SK-N-SH (cell line): ENCODE measurements around the gene PLAU. TPM values are rescaled to one million over a fixed set of nuclear protein-coding genes. Genes with fewer than 3 reads are reported as not detected.

Experiments
- CTCF ChIA-PET: fragments of 300-600, 350-600 bp; formaldehyde crosslinking; extraction: SDS; loops from one replicate; lab custom pipeline; 2021; lab: Yijun Ruan, JAX
- POLR2A ChIA-PET: fragments of 350-600 bp; sonication (Branson Sonifier 250); formaldehyde crosslinking; extraction: SDS; loops from one replicate; lab custom pipeline; 2020; ENCODE audit warnings: antibody characterized with exemption, inconsistent platforms; lab: Yijun Ruan, JAX
- DNase-seq: peaks from one replicate; pipeline ENCODE4 v3.0.0; 2012
- H2AFZ ChIP-seq: fragments of 200-600 bp; sonication (generic); 2 replicates; pipeline ENCODE4 v1.8.1; 2016; ENCODE audit warnings: antibody characterized with exemption, mild to moderate bottlenecking, low read depth
- H3F3A ChIP-seq: fragments of 200-600 bp; sonication (generic); replicated peaks from 2 replicates; pipeline ENCODE3; 2016; ENCODE audit warnings: antibody characterized with exemption, mild to moderate bottlenecking; ENCODE audit not compliant: insufficient read depth
- H3K27ac ChIP-seq, 2 experiments: fragments of 200-500 bp in 1 of 2; fragments of 200-600 bp in 1 of 2; sonication (Bioruptor generic) in 1 of 2; sonication (generic), shearing (Covaris generic) in 1 of 2; 2 replicates each; pipeline versions ENCODE4 v1.5.1 to v1.6.1; 2014 to 2016; ENCODE audit warnings: low read depth in 2 of 2, inconsistent platforms in 1 of 2, low read length in 1 of 2, mild to moderate bottlenecking in 1 of 2, mixed read lengths in 1 of 2
- H3K27me3 ChIP-seq: fragments of 200-600 bp; sonication (generic), shearing (Covaris generic); 2 replicates; pipeline ENCODE4 v1.6.1; 2016; ENCODE audit warnings: mixed run types; ENCODE audit not compliant: insufficient read depth
- H3K36me3 ChIP-seq, 2 experiments: fragments of 200-500 bp in 1 of 2; fragments of 200-600 bp in 1 of 2; sonication (Bioruptor generic) in 1 of 2; sonication (generic) in 1 of 2; replicated peaks in 1 of 2; 2 replicates each; pipeline versions ENCODE3 to v1.5.1; 2014 to 2016; ENCODE audit warnings: low read length in 1 of 2, mild to moderate bottlenecking in 1 of 2; ENCODE audit not compliant: insufficient read depth in 2 of 2, control insufficient read depth in 1 of 2
- H3K4me1 ChIP-seq, 2 experiments: fragments of 200-500 bp in 1 of 2; fragments of 200-600 bp in 1 of 2; sonication (Bioruptor generic) in 1 of 2; sonication (generic), shearing (Covaris generic) in 1 of 2; 2 replicates each; pipeline versions ENCODE4 v1.5.1 to v1.6.1; 2014 to 2016; ENCODE audit warnings: low read depth in 1 of 2, low read length in 1 of 2, mixed run types in 1 of 2; ENCODE audit not compliant: insufficient read depth in 2 of 2, control insufficient read depth in 1 of 2
- H3K4me2 ChIP-seq: fragments of 200-600 bp; sonication (generic), shearing (Covaris generic); 2 replicates; pipeline ENCODE4 v1.6.1; 2017; ENCODE audit warnings: mixed run types
- H3K4me3 ChIP-seq, 2 experiments: fragments of 200-500 bp in 1 of 2; fragments of 200-600 bp in 1 of 2; sonication (Bioruptor generic) in 1 of 2; sonication (generic), shearing (Covaris generic) in 1 of 2; 2 replicates each; pipeline versions ENCODE4 v1.5.1 to v1.8.1; 2014 to 2016; ENCODE audit warnings: low read depth in 2 of 2, inconsistent platforms in 1 of 2, low read length in 1 of 2, mild to moderate bottlenecking in 1 of 2, mixed read lengths in 1 of 2, moderate library complexity in 1 of 2
- H3K79me2 ChIP-seq: fragments of 200-600 bp; sonication (generic); 2 replicates; pipeline ENCODE4 v1.8.1; 2017; ENCODE audit warnings: mild to moderate bottlenecking; ENCODE audit not compliant: insufficient read depth
- H3K9ac ChIP-seq: fragments of 200-600 bp; sonication (generic); 2 replicates; pipeline ENCODE4 v1.6.1; 2017; ENCODE audit warnings: mixed run types
- H3K9me2 ChIP-seq: fragments of 200-600 bp; sonication (generic); 2 replicates; pipeline ENCODE4 v1.6.1; 2017; ENCODE audit warnings: mixed run types
- H3K9me3 ChIP-seq: fragments of 200-600 bp; sonication (generic); 2 replicates; pipeline ENCODE4 v1.6.1; 2017; ENCODE audit warnings: mixed run types, mild to moderate bottlenecking, moderate library complexity
- H4K20me1 ChIP-seq: fragments of 200-600 bp; sonication (generic); 2 replicates; pipeline ENCODE4 v1.6.1; 2017; ENCODE audit warnings: mild to moderate bottlenecking, mixed run types; ENCODE audit not compliant: insufficient read depth
- CHD2 ChIP-seq: fragments of 150-350 bp; IDR thresholded peaks from 2 replicates; pipeline ENCODE4 v1.6.1; 2018; ENCODE audit warnings: low read length; ENCODE audit not compliant: partially characterized antibody
- CTCF ChIP-seq: fragments of 200-600 bp; sonication (generic); IDR thresholded peaks from 2 replicates; pipeline ENCODE4 v1.6.1; 2017; ENCODE audit warnings: antibody characterized with exemption, mild to moderate bottlenecking, moderate library complexity
- EP300 ChIP-seq, 2 experiments: IDR thresholded peaks; 2 replicates each; pipeline versions ENCODE4 v1.4.0 to v1.6.1; 2012; ENCODE audit warnings: borderline replicate concordance in 1 of 2, low read depth in 1 of 2, low read length in 1 of 2
- FOXM1 ChIP-seq: IDR thresholded peaks from 2 replicates; pipeline ENCODE4 v1.4.0; 2012; ENCODE audit warnings: low read depth, mild to moderate bottlenecking
- GATA2 ChIP-seq: sonication (generic); formaldehyde crosslinking; IDR thresholded peaks from 2 replicates; pipeline ENCODE4 v1.5.0; 2020; ENCODE audit warnings: mild to moderate bottlenecking, missing genetic modification reagents
- NFIC ChIP-seq: IDR thresholded peaks from 2 replicates; pipeline ENCODE4 v1.4.0; 2012; ENCODE audit warnings: borderline replicate concordance
- RAD21 ChIP-seq: IDR thresholded peaks from 2 replicates; pipeline ENCODE4 v1.6.1; 2012; ENCODE audit warnings: mild to moderate bottlenecking, low read length
- RXRA ChIP-seq: IDR thresholded peaks from 2 replicates; pipeline ENCODE4 v1.4.0; 2012; ENCODE audit warnings: low read depth, mild to moderate bottlenecking, borderline replicate concordance
- SMC3 ChIP-seq: IDR thresholded peaks from 2 replicates; pipeline ENCODE4 v1.6.1; 2012; ENCODE audit warnings: low read depth, low read length, improper control_type of control experiment
- USF1 ChIP-seq: IDR thresholded peaks from 2 replicates; pipeline ENCODE4 v1.4.0; 2012; ENCODE audit warnings: low read depth, borderline replicate concordance
- YY1 ChIP-seq: IDR thresholded peaks from 2 replicates; pipeline ENCODE4 v1.4.0; 2012; ENCODE audit warnings: low read depth, mild to moderate bottlenecking
- WGBS: methylation state at CpG from one replicate; pipeline ENCODE4 v1.1.6; 2017; ENCODE audit warnings: low lambda C conversion rate; 5-methylcytosine and 5-hydroxymethylcytosine counted together
- polyA plus RNA-seq, 3 experiments: library from polyadenylated mRNA; depleted of rRNA; stranded (reverse); fragments of >200 nt; gene quantifications; 2 replicates each; pipeline ENCODE4 v1.2.3, GENCODE V29; 2012
- TF ChIP-seq, protein P1 (sequence below): fragments of 150-350 bp; IDR thresholded peaks from 2 replicates; pipeline ENCODE4 v1.6.1; 2017; ENCODE audit warnings: antibody characterized with exemption, low read length, low read depth, borderline replicate concordance
- TF ChIP-seq, protein P2 (sequence below): IDR thresholded peaks from 2 replicates; pipeline ENCODE4 v1.6.1; 2012; ENCODE audit warnings: mild to moderate bottlenecking, low read depth, low read length, moderate library complexity

The PLAU gene
- polyA plus RNA-seq, 1 of the 3 experiments (the other 2 are of a cell fraction) = 200 TPM

DNA sequence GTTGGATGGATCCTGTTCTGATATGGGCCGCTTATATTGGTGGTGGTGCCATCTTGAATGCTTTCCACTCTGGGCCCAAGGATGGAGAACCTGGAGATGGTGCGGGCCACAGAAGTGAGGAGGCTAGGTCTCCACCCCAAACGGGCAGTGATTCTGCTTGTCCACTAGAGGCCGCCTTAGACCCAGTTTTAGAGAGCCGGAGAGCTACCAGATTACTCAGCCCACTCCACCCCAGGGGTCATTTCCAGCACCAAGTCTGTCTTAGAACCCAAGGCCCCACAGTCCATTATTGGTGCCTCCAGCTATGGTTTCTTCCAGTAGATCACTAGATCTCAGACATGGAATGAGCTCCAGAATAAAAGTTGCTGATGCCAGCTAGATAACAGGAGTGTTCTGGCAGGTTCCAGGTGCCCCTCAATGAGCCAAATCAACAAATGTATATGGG lies 24.8 kb upstream of the PLAU start:
- CTCF ChIA-PET = interaction anchor here (0.5 to 37.3 kb wide), 59 partner anchors 8 to 1351 kb away, joined by 3 to 753 read pairs (median 4); partner anchors contain the start of genes CAMK2G and PLAU
- Histone ChIP-seq H3K9me2 (no peaks in the 10 kb centered on the region), H3K9me3 (no peaks in the 10 kb centered on the region), H4K20me1 (no peaks in the 10 kb centered on the region), H3K36me3 (no peaks in the 10 kb centered on the region), H3K4me1 (peaks cover 22 to 31% of the 10 kb centered on the region in 2 experiments; a peak in 3 of 4 replicates), H2AFZ (peak overlapping the region; percentile 60; the same call in 1 of the 2 replicates), H3K4me3 (peak overlapping the region in 1 of 2 experiments; percentile 27; a peak in 1 of 4 replicates), H3K27ac (peak overlapping the region; percentile 84 to 98; a peak in 3 of 4 replicates), H3K9ac (peak overlapping the region; percentile 71; the same call in 1 of the 2 replicates), H3K79me2 (no peaks in the 10 kb centered on the region), H3F3A (peaks cover 33% of the 10 kb centered on the region), H3K27me3 (no peaks in the 10 kb centered on the region), H3K4me2 (peak overlapping the region; percentile 89)
- WGBS = 13% methylated on average over 3 of the region's 5 CpGs
- POLR2A ChIA-PET = interaction anchor here (0.7 to 0.9 kb wide), 2 partner anchors 54 to 195 kb away, joined by 3 to 4 read pairs; no protein-coding TSS in a partner anchor
- DNase-seq = peak; percentile 83
- TF ChIP-seq CHD2 (no peak), FOXM1 (no peak), RAD21 (peak; percentile 95), USF1 (no peak), EP300 (IDR thresholded peaks at IDR 0.05; ENCODE audit: borderline replicate concordance in 1 of 2, low read depth in 1 of 2, low read length in 1 of 2) (no peak), NFIC (no peak), RXRA (no peak), YY1 (no peak), SMC3 (peak; percentile 96), GATA2 (peak; percentile 12; the same call in 1 of the 2 replicates), CTCF (peak; percentile 90)
- TF ChIP-seq, protein P1, sequence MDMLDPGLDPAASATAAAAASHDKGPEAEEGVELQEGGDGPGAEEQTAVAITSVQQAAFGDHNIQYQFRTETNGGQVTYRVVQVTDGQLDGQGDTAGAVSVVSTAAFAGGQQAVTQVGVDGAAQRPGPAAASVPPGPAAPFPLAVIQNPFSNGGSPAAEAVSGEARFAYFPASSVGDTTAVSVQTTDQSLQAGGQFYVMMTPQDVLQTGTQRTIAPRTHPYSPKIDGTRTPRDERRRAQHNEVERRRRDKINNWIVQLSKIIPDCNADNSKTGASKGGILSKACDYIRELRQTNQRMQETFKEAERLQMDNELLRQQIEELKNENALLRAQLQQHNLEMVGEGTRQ = no peak
- TF ChIP-seq, protein P2, sequence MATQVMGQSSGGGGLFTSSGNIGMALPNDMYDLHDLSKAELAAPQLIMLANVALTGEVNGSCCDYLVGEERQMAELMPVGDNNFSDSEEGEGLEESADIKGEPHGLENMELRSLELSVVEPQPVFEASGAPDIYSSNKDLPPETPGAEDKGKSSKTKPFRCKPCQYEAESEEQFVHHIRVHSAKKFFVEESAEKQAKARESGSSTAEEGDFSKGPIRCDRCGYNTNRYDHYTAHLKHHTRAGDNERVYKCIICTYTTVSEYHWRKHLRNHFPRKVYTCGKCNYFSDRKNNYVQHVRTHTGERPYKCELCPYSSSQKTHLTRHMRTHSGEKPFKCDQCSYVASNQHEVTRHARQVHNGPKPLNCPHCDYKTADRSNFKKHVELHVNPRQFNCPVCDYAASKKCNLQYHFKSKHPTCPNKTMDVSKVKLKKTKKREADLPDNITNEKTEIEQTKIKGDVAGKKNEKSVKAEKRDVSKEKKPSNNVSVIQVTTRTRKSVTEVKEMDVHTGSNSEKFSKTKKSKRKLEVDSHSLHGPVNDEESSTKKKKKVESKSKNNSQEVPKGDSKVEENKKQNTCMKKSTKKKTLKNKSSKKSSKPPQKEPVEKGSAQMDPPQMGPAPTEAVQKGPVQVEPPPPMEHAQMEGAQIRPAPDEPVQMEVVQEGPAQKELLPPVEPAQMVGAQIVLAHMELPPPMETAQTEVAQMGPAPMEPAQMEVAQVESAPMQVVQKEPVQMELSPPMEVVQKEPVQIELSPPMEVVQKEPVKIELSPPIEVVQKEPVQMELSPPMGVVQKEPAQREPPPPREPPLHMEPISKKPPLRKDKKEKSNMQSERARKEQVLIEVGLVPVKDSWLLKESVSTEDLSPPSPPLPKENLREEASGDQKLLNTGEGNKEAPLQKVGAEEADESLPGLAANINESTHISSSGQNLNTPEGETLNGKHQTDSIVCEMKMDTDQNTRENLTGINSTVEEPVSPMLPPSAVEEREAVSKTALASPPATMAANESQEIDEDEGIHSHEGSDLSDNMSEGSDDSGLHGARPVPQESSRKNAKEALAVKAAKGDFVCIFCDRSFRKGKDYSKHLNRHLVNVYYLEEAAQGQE = 0 out of 2 replicates have a peak, but pooled peaks have one; percentile 10
